DMS153 (cell line): ENCODE data around the gene KASH5.
"Not testable (repeated sequence)": the region's sequence is repeated elsewhere in the genome, so short reads cannot be mapped to it uniquely, and the experiment has no call there.

Source experiments
- DNase-seq: peaks from one replicate; lab custom pipeline; 2025; lab: John Stamatoyannopoulos, UW

KASH5 gene

GRCh38 chr19:49455773-49456172 is 67.7 kb downstream of the KASH5 start:
- no peak for DNase-seq

GRCh38 chr19:49456326-49456725 is 68.3 kb downstream of the KASH5 start:
- no peak for DNase-seq

GRCh38 chr19:49458567-49458903 is 70.5 kb downstream of the KASH5 start:
- no peak for DNase-seq

GRCh38 chr19:49459388-49459787 is 71.3 kb downstream of the KASH5 start:
- no peak for DNase-seq

GRCh38 chr19:49461130-49461529 is 73.1 kb downstream of the KASH5 start:
- DNase-seq = not testable (repeated sequence)

- DNase-seq = no peak
Observed at GRCh38 chr19:49461656-49462055, 73.6 kb downstream of the KASH5 start.

GRCh38 chr19:49462492-49462891 is 74.4 kb downstream of the KASH5 start:
- no peak for DNase-seq

GRCh38 chr19:49463960-49464740 is 76.1 kb downstream of the KASH5 start:
- no peak for DNase-seq

- DNase-seq = no peak
Observed at GRCh38 chr19:49465371-49465770, 77.3 kb downstream of the KASH5 start.
